A673 (cell line): ENCODE measurements around the gene RIC8B. TPM values are rescaled to one million over a fixed set of nuclear protein-coding genes. Genes with fewer than 3 reads are reported as not detected.
A peak's percentile ranks its signal among the peaks of the same experiment; 100 is the strongest.

Experiments
- BruUV-seq: library from RNA; stranded (reverse); fragments of 400-500 nt; replicated peaks from 2 replicates; lab custom pipeline; 2021; lab: Mats Ljungman, UMichigan
- CTCF ChIA-PET: fragments of 300-600 bp; sonication (Branson Sonifier 250); formaldehyde crosslinking; loops from one replicate; lab custom pipeline; 2022; ENCODE audit warnings: antibody characterized with exemption; lab: Charles Lee
- POLR2A ChIA-PET: fragments of 300-600 bp; sonication (Branson Sonifier 250); formaldehyde crosslinking; loops from one replicate; lab custom pipeline; 2022; ENCODE audit warnings: antibody characterized with exemption; ENCODE audit not compliant: low non-redundant PET; lab: Charles Lee
- DNase-seq: peaks from one replicate; pipeline ENCODE4 v3.0.0-alpha.2; 2015; ENCODE audit warnings: low spot score
- H3K27ac ChIP-seq: fragments of 200-600 bp; sonication (generic); 2 replicates; pipeline ENCODE4 v1.5.1; 2016; ENCODE audit warnings: mixed run types, low read depth, mild to moderate bottlenecking, mixed read lengths, antibody characterized with exemption, low read length; ENCODE audit not compliant: poor library complexity, severe bottlenecking
- H3K27me3 ChIP-seq: fragments of 200-600 bp; sonication (generic); replicated peaks from 2 replicates; pipeline ENCODE4 v1.6.1; 2017; ENCODE audit warnings: mixed run types, low read depth, mild to moderate bottlenecking, mixed read lengths, antibody characterized with exemption, low read length; ENCODE audit not compliant: insufficient read depth, poor library complexity
- H3K36me3 ChIP-seq: fragments of 200-600 bp; sonication (generic); 2 replicates; pipeline ENCODE4 v1.6.1; 2016; ENCODE audit warnings: mixed run types, mild to moderate bottlenecking, mixed read lengths, antibody characterized with exemption, low read length; ENCODE audit not compliant: insufficient read depth, poor library complexity, severe bottlenecking
- H3K4me1 ChIP-seq: fragments of 200-600 bp; sonication (generic); 2 replicates; pipeline ENCODE4 v1.6.1; 2017; ENCODE audit warnings: mixed run types, mild to moderate bottlenecking, mixed read lengths, antibody characterized with exemption, low read length; ENCODE audit not compliant: insufficient read depth, poor library complexity, severe bottlenecking
- H3K4me3 ChIP-seq: fragments of 200-600 bp; sonication (generic); 2 replicates; pipeline ENCODE4 v1.5.1; 2016; ENCODE audit warnings: low read depth, mixed run types, mild to moderate bottlenecking, mixed read lengths, low read length; ENCODE audit not compliant: poor library complexity, severe bottlenecking
- H3K9me3 ChIP-seq: fragments of 200-600 bp; sonication (generic); 2 replicates; pipeline ENCODE4 v1.6.1; 2016; ENCODE audit warnings: mixed run types, low read depth, mild to moderate bottlenecking, mixed read lengths, antibody characterized with exemption, low read length; ENCODE audit not compliant: poor library complexity, severe bottlenecking
- EZH2 ChIP-seq: fragments of 200-600 bp; sonication (generic); IDR thresholded peaks from 2 replicates; pipeline ENCODE4 v1.6.1; 2017; ENCODE audit warnings: borderline replicate concordance, low read depth, mild to moderate bottlenecking, mixed read lengths, antibody characterized with exemption, low read length; ENCODE audit not compliant: poor library complexity, severe bottlenecking
- intact Hi-C: fragments of 100-400 bp; cut with micrococcal nuclease; formaldehyde crosslinking; loops from one replicate; pipeline ENCODE4 v1.10.0; 2022; ENCODE audit not compliant: unreplicated experiment
- total RNA-seq: library from RNA; stranded (reverse); gene quantifications from 2 replicates; pipeline ENCODE4 v1.2.3, GENCODE V29; 2021
- TF ChIP-seq, protein P1 (sequence below): fragments of 300-800, 200-600 bp; sonication (generic); conservative IDR thresholded peaks from 2 replicates; pipeline ENCODE4 v1.5.1; 2017; ENCODE audit warnings: low read depth, mild to moderate bottlenecking, antibody characterized with exemption, low read length, moderate library complexity, mixed read lengths

Gene RIC8B
- total RNA-seq, 1 experiment from 2014 or later: 21.3 TPM

DNA sequence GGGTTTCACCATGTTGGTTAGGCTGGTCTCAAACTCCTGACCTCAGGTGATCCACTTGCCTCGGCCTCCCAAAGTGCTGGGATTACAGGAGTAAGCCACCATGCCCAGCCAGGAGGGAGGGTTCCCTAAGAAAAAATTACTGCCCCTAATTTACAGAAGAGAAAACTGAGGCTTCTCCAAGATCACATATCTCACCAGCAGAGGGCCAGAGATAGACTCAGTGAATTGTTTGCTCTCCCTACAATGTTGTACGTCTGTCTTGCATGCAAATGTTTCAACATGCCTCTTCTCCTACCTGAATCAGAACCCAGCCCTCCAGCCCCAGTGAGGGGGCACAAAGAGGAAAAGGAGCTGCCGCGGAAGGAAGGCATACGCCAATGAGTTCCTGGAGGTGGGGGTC is 132.9 kb downstream of the RIC8B start:
- H3K27me3 ChIP-seq: no peaks in the 10 kb centered on the region
- no peaks in the 10 kb centered on the region for H3K9me3 ChIP-seq
- TF ChIP-seq EZH2: no peak
- TF ChIP-seq, protein P1, sequence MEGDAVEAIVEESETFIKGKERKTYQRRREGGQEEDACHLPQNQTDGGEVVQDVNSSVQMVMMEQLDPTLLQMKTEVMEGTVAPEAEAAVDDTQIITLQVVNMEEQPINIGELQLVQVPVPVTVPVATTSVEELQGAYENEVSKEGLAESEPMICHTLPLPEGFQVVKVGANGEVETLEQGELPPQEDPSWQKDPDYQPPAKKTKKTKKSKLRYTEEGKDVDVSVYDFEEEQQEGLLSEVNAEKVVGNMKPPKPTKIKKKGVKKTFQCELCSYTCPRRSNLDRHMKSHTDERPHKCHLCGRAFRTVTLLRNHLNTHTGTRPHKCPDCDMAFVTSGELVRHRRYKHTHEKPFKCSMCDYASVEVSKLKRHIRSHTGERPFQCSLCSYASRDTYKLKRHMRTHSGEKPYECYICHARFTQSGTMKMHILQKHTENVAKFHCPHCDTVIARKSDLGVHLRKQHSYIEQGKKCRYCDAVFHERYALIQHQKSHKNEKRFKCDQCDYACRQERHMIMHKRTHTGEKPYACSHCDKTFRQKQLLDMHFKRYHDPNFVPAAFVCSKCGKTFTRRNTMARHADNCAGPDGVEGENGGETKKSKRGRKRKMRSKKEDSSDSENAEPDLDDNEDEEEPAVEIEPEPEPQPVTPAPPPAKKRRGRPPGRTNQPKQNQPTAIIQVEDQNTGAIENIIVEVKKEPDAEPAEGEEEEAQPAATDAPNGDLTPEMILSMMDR: 0 out of 2 replicates have a peak, but pooled peaks have one; percentile 16
- BruUV-seq: no TSS peak
- no peak overlapping the region for H3K27ac ChIP-seq
- ChIA-PET CTCF (interaction anchor here (0.6 to 0.8 kb wide), 2 partner anchors 12 to 232 kb away, joined by 3 to 9 read pairs; no protein-coding TSS in a partner anchor), POLR2A (no interaction called here)
- no peaks in the 10 kb centered on the region for H3K4me1 ChIP-seq
- no peak for DNase-seq
- no peak overlapping the region for H3K4me3 ChIP-seq
- intact Hi-C loops: no loop called here
- no peaks in the 10 kb centered on the region for H3K36me3 ChIP-seq

- Histone ChIP-seq H3K36me3 (no peaks in the 10 kb centered on the region), H3K27me3 (no peaks in the 10 kb centered on the region), H3K4me1 (no peaks in the 10 kb centered on the region), H3K27ac (no peak overlapping the region), H3K9me3 (no peaks in the 10 kb centered on the region), H3K4me3 (no peak overlapping the region)
- CTCF ChIA-PET: interaction anchor here (0.8 kb wide), 1 partner anchor 12 kb away, joined by 3 read pairs; no protein-coding TSS in a partner anchor
- no TSS peak for BruUV-seq
- no peak for TF ChIP-seq EZH2
- TF ChIP-seq, protein P1: no peak
- POLR2A ChIA-PET: no interaction called here
- intact Hi-C loops: no loop called here
- DNase-seq: no peak
Measured at GRCh38 chr12:106907846-106908245, 133.4 kb downstream of the RIC8B start.

- Histone ChIP-seq H3K9me3 (no peaks in the 10 kb centered on the region), H3K27me3 (no peaks in the 10 kb centered on the region), H3K4me1 (no peaks in the 10 kb centered on the region), H3K36me3 (no peaks in the 10 kb centered on the region), H3K27ac (no peak overlapping the region), H3K4me3 (no peak overlapping the region)
- TF ChIP-seq, protein P1: no peak
- no peak for TF ChIP-seq EZH2
- BruUV-seq: no TSS peak
- ChIA-PET POLR2A (no interaction called here), CTCF (no interaction called here)
- intact Hi-C loops: no loop called here
- DNase-seq: no peak
Measured at GRCh38 chr12:106908561-106908960, 134.1 kb downstream of the RIC8B start.
